Thyroid gland (tissue), 4 donors: ENCODE results near the gene WDR5B.

ENCODE experiments used
- CTCF ChIP-seq, 6 experiments: fragments of 200-600 bp in 3 of 6; fragments of 450-650 bp in 3 of 6; sonication (generic) in 3 of 6; IDR thresholded peaks; one replicate each; pipeline ENCODE4 v1.5.1; 2016 to 2019; ENCODE audit warnings: antibody characterized with exemption in 6 of 6, mild to moderate bottlenecking in 2 of 6, inconsistent platforms in 1 of 6, moderate library complexity in 1 of 6
- POLR2A ChIP-seq, 2 donors: fragments of 450-650 bp; IDR thresholded peaks; one replicate each; pipeline ENCODE4 v1.6.1; 2017; ENCODE audit warnings: antibody characterized with exemption in 2 of 2, mild to moderate bottlenecking in 2 of 2, moderate library complexity in 1 of 2

- TF ChIP-seq CTCF (IDR thresholded peaks at IDR 0.05) (no peak), POLR2A (IDR thresholded peaks at IDR 0.05) (no peak)
Measured at GRCh38 chr3:122416966-122417365, 1.1 kb upstream of the WDR5B start.
